IMR-90 (cell line): Measurements from ENCODE around the gene BICD1. TPM values are rescaled to one million over a fixed set of nuclear protein-coding genes. Genes with fewer than 3 reads are reported as not detected.

ENCODE experiments used
- ATAC-seq: fragments of 200-7000 bp; cut with Tn5 transposase; 2 replicates; pipeline ENCODE4 v1.9.1; 2020; ENCODE audit warnings: low read depth, mild to moderate bottlenecking, moderate library complexity
- BruUV-seq: library from RNA; stranded (reverse); fragments of 400-500 nt; replicated peaks from 2 replicates; lab custom pipeline; 2021; lab: Mats Ljungman, UMichigan
- CTCF ChIA-PET: fragments of 300-600 bp; formaldehyde crosslinking; extraction: SDS; loops from one replicate; lab custom pipeline; 2021; ENCODE audit warnings: antibody characterized with exemption; lab: Yijun Ruan, JAX
- POLR2A ChIA-PET: fragments of 300-600 bp; sonication (Branson Sonifier 250); formaldehyde crosslinking; loops from one replicate; lab custom pipeline; 2022; ENCODE audit warnings: antibody characterized with exemption; ENCODE audit not compliant: unreplicated experiment; lab: Charles Lee
- DNase-seq: peaks from one replicate; pipeline ENCODE4 v3.0.0; 2013
- H2AFZ ChIP-seq: replicated peaks from 2 replicates; pipeline ENCODE3; 2013; ENCODE audit warnings: low read length, mild to moderate bottlenecking; ENCODE audit not compliant: poor library complexity
- H2AK5ac ChIP-seq: 2 replicates; pipeline ENCODE4 v1.6.1; 2013; ENCODE audit warnings: low read depth, low read length, inconsistent platforms
- H2AK9ac ChIP-seq: replicated peaks from 2 replicates; pipeline ENCODE3; 2013; ENCODE audit warnings: mild to moderate bottlenecking, low read depth, low read length, moderate library complexity; ENCODE audit not compliant: poor library complexity
- H2BK120ac ChIP-seq: 2 replicates; pipeline ENCODE4 v1.6.1; 2013; ENCODE audit warnings: low read depth, low read length, inconsistent platforms
- H2BK15ac ChIP-seq: 3 replicates; pipeline ENCODE4 v1.6.1; 2013; ENCODE audit warnings: low read depth, low read length, inconsistent platforms
- H2BK20ac ChIP-seq: 2 replicates; pipeline ENCODE4 v1.6.1; 2013; ENCODE audit warnings: low read depth, mild to moderate bottlenecking, inconsistent platforms, low read length, moderate library complexity
- H2BK5ac ChIP-seq: 2 replicates; pipeline ENCODE4 v1.6.1; 2013; ENCODE audit warnings: mild to moderate bottlenecking, low read depth, low read length, inconsistent platforms; ENCODE audit not compliant: poor library complexity, severe bottlenecking
- H3K14ac ChIP-seq: replicated peaks from 2 replicates; pipeline ENCODE4 v1.6.1; 2013; ENCODE audit warnings: low read depth, low read length, inconsistent platforms
- H3K18ac ChIP-seq: 2 replicates; pipeline ENCODE4 v1.6.1; 2013; ENCODE audit warnings: low read depth, low read length, control low read depth
- H3K23ac ChIP-seq: 2 replicates; pipeline ENCODE4 v1.6.1; 2013; ENCODE audit warnings: low read depth, low read length, inconsistent platforms
- H3K27ac ChIP-seq: 2 replicates; pipeline ENCODE4 v1.5.1; 2013; ENCODE audit warnings: mild to moderate bottlenecking, control low read depth, low read length; ENCODE audit not compliant: insufficient read depth
- H3K27me3 ChIP-seq: 2 replicates; pipeline ENCODE4 v1.6.1; 2013; ENCODE audit warnings: low read length; ENCODE audit not compliant: control insufficient read depth, insufficient read depth
- H3K36me3 ChIP-seq: 2 replicates; pipeline ENCODE4 v1.6.1; 2013; ENCODE audit warnings: low read length, mixed read lengths; ENCODE audit not compliant: control insufficient read depth, insufficient read depth
- H3K4ac ChIP-seq: 2 replicates; pipeline ENCODE4 v1.6.1; 2013; ENCODE audit warnings: low read depth, low read length, inconsistent platforms
- H3K4me1 ChIP-seq: 2 replicates; pipeline ENCODE4 v1.6.1; 2013; ENCODE audit warnings: low read length, mixed read lengths; ENCODE audit not compliant: control insufficient read depth, insufficient read depth
- H3K4me2 ChIP-seq: 2 replicates; pipeline ENCODE4 v1.6.1; 2013; ENCODE audit warnings: low read depth, mild to moderate bottlenecking, control low read depth, low read length, moderate library complexity
- H3K4me3 ChIP-seq: 2 replicates; pipeline ENCODE4 v1.5.1; 2013; ENCODE audit warnings: low read depth, mild to moderate bottlenecking, control low read depth, low read length, moderate library complexity; ENCODE audit not compliant: insufficient read depth
- H3K56ac ChIP-seq: 2 replicates; pipeline ENCODE4 v1.6.1; 2013; ENCODE audit warnings: low read length, inconsistent platforms; ENCODE audit not compliant: insufficient read depth; ENCODE audit errors: extremely low read depth
- H3K79me1 ChIP-seq, 2 experiments: 2 replicates each; pipeline ENCODE4 v1.6.1; 2013; ENCODE audit warnings: low read length in 2 of 2, inconsistent platforms in 1 of 2, low read depth in 1 of 2
- H3K9ac ChIP-seq: 2 replicates; pipeline ENCODE4 v1.6.1; 2013; ENCODE audit warnings: low read depth, low read length, control low read depth
- H3K9me1 ChIP-seq: 2 replicates; pipeline ENCODE4 v1.6.1; 2013; ENCODE audit warnings: low read length, inconsistent platforms; ENCODE audit not compliant: insufficient read depth
- H3K9me3 ChIP-seq: 2 replicates; pipeline ENCODE4 v1.6.1; 2013; ENCODE audit warnings: low read length; ENCODE audit not compliant: control insufficient read depth, insufficient read depth
- H4K20me1 ChIP-seq: 2 replicates; pipeline ENCODE4 v1.6.1; 2013; ENCODE audit warnings: low read length, inconsistent platforms; ENCODE audit not compliant: insufficient read depth
- H4K5ac ChIP-seq: 2 replicates; pipeline ENCODE4 v1.6.1; 2013; ENCODE audit warnings: mild to moderate bottlenecking, low read depth, low read length, control low read depth
- H4K8ac ChIP-seq, 2 experiments: 2 replicates each; pipeline ENCODE4 v1.6.1; 2013; ENCODE audit warnings: low read depth in 2 of 2, low read length in 2 of 2, control low read depth in 1 of 2, inconsistent platforms in 1 of 2
- H4K91ac ChIP-seq: 2 replicates; pipeline ENCODE4 v1.6.1; 2013; ENCODE audit warnings: low read depth, low read length, inconsistent platforms; ENCODE audit not compliant: insufficient read depth
- BHLHE40 ChIP-seq: fragments of 150-350 bp; IDR thresholded peaks from 2 replicates; pipeline ENCODE4 v1.6.1; 2016; ENCODE audit warnings: mild to moderate bottlenecking, low read depth, low read length
- CEBPB ChIP-seq: IDR thresholded peaks from 2 replicates; pipeline ENCODE4 v1.6.1; 2012; ENCODE audit warnings: low read depth, low read length, improper control_type of control experiment
- CHD1 ChIP-seq: IDR thresholded peaks from 2 replicates; pipeline ENCODE4 v1.6.1; 2012; ENCODE audit warnings: low read depth, low read length, improper control_type of control experiment
- FOS ChIP-seq: fragments of 150-350 bp; IDR thresholded peaks from 2 replicates; pipeline ENCODE4 v1.6.1; 2016; ENCODE audit warnings: low read depth, low read length
- MAFK ChIP-seq: IDR thresholded peaks from 2 replicates; pipeline ENCODE4 v1.6.1; 2012; ENCODE audit warnings: low read depth, low read length, improper control_type of control experiment
- MAZ ChIP-seq: IDR thresholded peaks from 2 replicates; pipeline ENCODE4 v1.6.1; 2012; ENCODE audit warnings: low read depth, mild to moderate bottlenecking, low read length, improper control_type of control experiment, moderate library complexity, borderline replicate concordance
- MXI1 ChIP-seq: IDR thresholded peaks from 2 replicates; pipeline ENCODE4 v1.6.1; 2012; ENCODE audit warnings: low read depth, mild to moderate bottlenecking, low read length, moderate library complexity, borderline replicate concordance
- POLR2A ChIP-seq: IDR thresholded peaks from 2 replicates; pipeline ENCODE4 v1.6.1; 2012; ENCODE audit warnings: mild to moderate bottlenecking, low read depth, low read length
- RAD21 ChIP-seq: IDR thresholded peaks from 2 replicates; pipeline ENCODE4 v1.6.1; 2012; ENCODE audit warnings: low read length, improper control_type of control experiment
- RCOR1 ChIP-seq: IDR thresholded peaks from 2 replicates; pipeline ENCODE4 v1.6.1; 2012; ENCODE audit warnings: mild to moderate bottlenecking, low read length, improper control_type of control experiment; ENCODE audit not compliant: insufficient replicate concordance
- RFX5 ChIP-seq: IDR thresholded peaks from 2 replicates; pipeline ENCODE4 v1.8.0; 2012; ENCODE audit warnings: low read depth, mild to moderate bottlenecking, low read length, moderate library complexity
- SMC3 ChIP-seq: fragments of 150-350 bp; IDR thresholded peaks from 2 replicates; pipeline ENCODE4 v1.6.1; 2016; ENCODE audit warnings: low read depth, mild to moderate bottlenecking, antibody characterized with exemption, low read length, moderate library complexity
- WGBS, 2 experiments: methylation state at CpG; one replicate each; pipeline versions ENCODE4 v1.1.5 to v1.1.7; 2013; ENCODE audit warnings: missing lambda C conversion rate in 2 of 2; ENCODE audit not compliant: insufficient read length in 1 of 2; ENCODE audit errors: extremely low coverage in 2 of 2; 5-methylcytosine and 5-hydroxymethylcytosine counted together
- dilution Hi-C: fragments of 300-500 bp; cut with HindIII; formaldehyde crosslinking; loops from one replicate; pipeline ENCODE4 v1.14.3; 2018; ENCODE audit warnings: low sequenced_read_pairs; ENCODE audit not compliant: unreplicated experiment
- in situ Hi-C: fragments of 300-500 bp; cut with MboI; formaldehyde crosslinking; loops from 3 replicates; pipeline ENCODE4 v1.14.3; 2019; ENCODE audit warnings: low sequenced_read_pairs, inconsistent platforms, mixed read lengths
- intact Hi-C: fragments of 100-400 bp; cut with micrococcal nuclease; formaldehyde crosslinking; loops from 2 replicates; pipeline ENCODE4 v1.10.0; 2022
- polyA plus RNA-seq, 3 experiments: library from polyadenylated mRNA; depleted of rRNA; stranded (reverse); fragments of >200 nt; gene quantifications; 2 replicates each; pipeline ENCODE4 v1.2.3, GENCODE V29; 2012; ENCODE audit warnings: low replicate concordance in 1 of 3
- total RNA-seq: library from RNA; depleted of rRNA; stranded (reverse); fragments of >200 nt; gene quantifications from 2 replicates; pipeline ENCODE4 v1.2.3, GENCODE V29; 2012
- TF ChIP-seq, protein P1 (sequence below): fragments of 150-350 bp; IDR thresholded peaks from 2 replicates; pipeline ENCODE4 v1.6.1; 2016; ENCODE audit warnings: low read depth, mild to moderate bottlenecking, low read length, moderate library complexity, borderline replicate concordance
- TF ChIP-seq, protein P2 (sequence below): fragments of 150-350 bp; IDR thresholded peaks from 2 replicates; pipeline ENCODE4 v1.6.1; 2017; ENCODE audit warnings: mild to moderate bottlenecking, antibody characterized with exemption, low read length, low read depth
- TF ChIP-seq, protein P3 (sequence below): conservative IDR thresholded peaks from 2 replicates; pipeline ENCODE4 v1.5.1; 2012; ENCODE audit warnings: mild to moderate bottlenecking, low read depth, low read length, improper control_type of control experiment

BICD1 gene
- total and polyA plus RNA-seq, 2 of the 4 experiments (the other 2 are of a cell fraction), result 17.2 to 21.8 TPM

DNA sequence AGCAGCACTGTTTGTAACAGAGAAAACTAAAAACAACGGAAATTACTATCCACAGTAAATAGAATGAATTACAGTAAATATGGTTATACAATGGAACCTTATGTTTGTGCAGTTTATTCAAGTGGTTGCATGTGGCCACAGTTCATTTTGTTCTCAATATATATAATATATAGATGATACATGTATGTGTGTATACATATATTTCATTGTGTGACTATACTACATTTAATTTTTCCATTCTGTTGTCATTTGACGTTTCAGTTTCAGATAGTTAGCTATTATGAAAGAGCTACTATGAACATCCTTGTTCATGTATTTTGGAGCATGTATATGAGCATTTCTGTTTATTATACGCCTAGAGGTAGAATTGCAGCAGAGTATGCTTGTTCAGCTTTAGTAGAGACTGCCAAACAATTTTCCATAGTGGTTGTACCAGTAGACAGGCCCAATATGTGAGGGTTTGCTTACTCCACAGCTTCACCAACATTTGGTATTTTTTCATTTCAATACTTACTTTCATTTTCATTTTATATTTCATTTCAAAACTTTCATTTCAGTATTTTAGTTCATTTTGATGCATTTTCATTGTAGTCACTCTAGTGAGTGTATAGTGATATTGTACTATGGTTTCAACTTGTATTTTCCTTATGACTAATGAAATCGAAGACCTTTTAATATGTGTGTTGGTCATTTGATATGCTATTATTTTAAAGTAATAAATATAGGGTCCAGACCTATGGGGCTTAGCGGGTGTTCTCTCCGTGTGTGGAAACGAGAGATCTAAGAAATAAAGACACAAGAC, 151.2 kb downstream of the BICD1 start:
- no peak for ATAC-seq
- WGBS, 2 experiments, result 100% methylated on average over 3 of the region's 7 CpGs; no CpG with 5 or more reads in 1 of the 2 experiments
- H4K5ac ChIP-seq, result no peak overlapping the region
- H2BK5ac ChIP-seq, result no peak overlapping the region
- no TSS peak for BruUV-seq
- ChIA-PET POLR2A (no interaction called here), CTCF (no interaction called here)
- no peak overlapping the region for H2AFZ ChIP-seq
- H3K9me1 ChIP-seq, result peaks cover 7% of the 10 kb centered on the region
- H3K36me3 ChIP-seq, result peaks cover 4% of the 10 kb centered on the region
- no peak for DNase-seq
- peaks cover 17% of the 10 kb centered on the region; the same call in 1 of the 2 replicates for H4K20me1 ChIP-seq
- intact Hi-C loops, result no loop called here
- H2AK5ac ChIP-seq, result no peak overlapping the region
- no peak overlapping the region for H3K9ac ChIP-seq
- H3K27ac ChIP-seq, result no peak overlapping the region
- dilution Hi-C loops, result no loop called here
- H4K8ac ChIP-seq, result no peak overlapping the region
- no peak overlapping the region for H4K91ac ChIP-seq
- H3K4me1 ChIP-seq, result no peaks in the 10 kb centered on the region
- no peaks in the 10 kb centered on the region for H3K9me3 ChIP-seq
- peaks cover 45 to 47% of the 10 kb centered on the region in 2 experiments for H3K79me1 ChIP-seq
- H3K56ac ChIP-seq, result no peak overlapping the region
- no peak overlapping the region for H3K4me2 ChIP-seq
- no peak overlapping the region for H3K18ac ChIP-seq
- no peak overlapping the region for H3K4ac ChIP-seq
- no peak overlapping the region for H3K4me3 ChIP-seq
- H3K23ac ChIP-seq, result no peak overlapping the region
- no peaks in the 10 kb centered on the region for H3K27me3 ChIP-seq
- H2BK120ac ChIP-seq, result no peak overlapping the region
- H3K14ac ChIP-seq, result no peak overlapping the region; the same call in 1 of the 2 replicates
- H2BK15ac ChIP-seq, result no peak overlapping the region
- in situ Hi-C loops, result no loop called here
- H2AK9ac ChIP-seq, result no peak overlapping the region
- H2BK20ac ChIP-seq, result no peak overlapping the region
- TF ChIP-seq FOS, result no peak
- no peak for TF ChIP-seq RFX5
- no peak for TF ChIP-seq CEBPB
- TF ChIP-seq, protein P1, sequence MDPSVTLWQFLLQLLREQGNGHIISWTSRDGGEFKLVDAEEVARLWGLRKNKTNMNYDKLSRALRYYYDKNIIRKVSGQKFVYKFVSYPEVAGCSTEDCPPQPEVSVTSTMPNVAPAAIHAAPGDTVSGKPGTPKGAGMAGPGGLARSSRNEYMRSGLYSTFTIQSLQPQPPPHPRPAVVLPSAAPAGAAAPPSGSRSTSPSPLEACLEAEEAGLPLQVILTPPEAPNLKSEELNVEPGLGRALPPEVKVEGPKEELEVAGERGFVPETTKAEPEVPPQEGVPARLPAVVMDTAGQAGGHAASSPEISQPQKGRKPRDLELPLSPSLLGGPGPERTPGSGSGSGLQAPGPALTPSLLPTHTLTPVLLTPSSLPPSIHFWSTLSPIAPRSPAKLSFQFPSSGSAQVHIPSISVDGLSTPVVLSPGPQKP, result no peak
- TF ChIP-seq MXI1, result no peak
- TF ChIP-seq MAZ, result no peak
- no peak for TF ChIP-seq POLR2A
- TF ChIP-seq, protein P2, sequence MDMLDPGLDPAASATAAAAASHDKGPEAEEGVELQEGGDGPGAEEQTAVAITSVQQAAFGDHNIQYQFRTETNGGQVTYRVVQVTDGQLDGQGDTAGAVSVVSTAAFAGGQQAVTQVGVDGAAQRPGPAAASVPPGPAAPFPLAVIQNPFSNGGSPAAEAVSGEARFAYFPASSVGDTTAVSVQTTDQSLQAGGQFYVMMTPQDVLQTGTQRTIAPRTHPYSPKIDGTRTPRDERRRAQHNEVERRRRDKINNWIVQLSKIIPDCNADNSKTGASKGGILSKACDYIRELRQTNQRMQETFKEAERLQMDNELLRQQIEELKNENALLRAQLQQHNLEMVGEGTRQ, result no peak
- TF ChIP-seq, protein P3, sequence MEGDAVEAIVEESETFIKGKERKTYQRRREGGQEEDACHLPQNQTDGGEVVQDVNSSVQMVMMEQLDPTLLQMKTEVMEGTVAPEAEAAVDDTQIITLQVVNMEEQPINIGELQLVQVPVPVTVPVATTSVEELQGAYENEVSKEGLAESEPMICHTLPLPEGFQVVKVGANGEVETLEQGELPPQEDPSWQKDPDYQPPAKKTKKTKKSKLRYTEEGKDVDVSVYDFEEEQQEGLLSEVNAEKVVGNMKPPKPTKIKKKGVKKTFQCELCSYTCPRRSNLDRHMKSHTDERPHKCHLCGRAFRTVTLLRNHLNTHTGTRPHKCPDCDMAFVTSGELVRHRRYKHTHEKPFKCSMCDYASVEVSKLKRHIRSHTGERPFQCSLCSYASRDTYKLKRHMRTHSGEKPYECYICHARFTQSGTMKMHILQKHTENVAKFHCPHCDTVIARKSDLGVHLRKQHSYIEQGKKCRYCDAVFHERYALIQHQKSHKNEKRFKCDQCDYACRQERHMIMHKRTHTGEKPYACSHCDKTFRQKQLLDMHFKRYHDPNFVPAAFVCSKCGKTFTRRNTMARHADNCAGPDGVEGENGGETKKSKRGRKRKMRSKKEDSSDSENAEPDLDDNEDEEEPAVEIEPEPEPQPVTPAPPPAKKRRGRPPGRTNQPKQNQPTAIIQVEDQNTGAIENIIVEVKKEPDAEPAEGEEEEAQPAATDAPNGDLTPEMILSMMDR, result no peak
- TF ChIP-seq SMC3, result no peak
- no peak for TF ChIP-seq BHLHE40
- no peak for TF ChIP-seq RAD21
- no peak for TF ChIP-seq CHD1
- TF ChIP-seq MAFK, result no peak
- TF ChIP-seq RCOR1, result no peak
